ENCODE measurements around the gene AKR1D1.
"Not testable (repeated sequence)": the region's sequence is repeated elsewhere in the genome, so short reads cannot be mapped to it uniquely, and the experiment has no call there.

Gene AKR1D1

GRCh38 chr7:138079137-138079536, 2.9 kb downstream of the AKR1D1 start:
- TF ChIP-seq CTCF (IDR thresholded peaks at IDR 0.05; ENCODE audit: borderline replicate concordance, control extremely low read depth, extremely low read depth, insufficient read depth, missing control alignments), result no peak
- in situ Hi-C loops (cut with MboI; ENCODE audit: low sequenced_read_pairs, unreplicated experiment), result no loop called here
- no peak for DNase-seq (ENCODE audit: low spot score)

- no peak for DNase-seq (ENCODE audit: low spot score)
- no peak for TF ChIP-seq CTCF (IDR thresholded peaks at IDR 0.05; ENCODE audit: borderline replicate concordance, control extremely low read depth, extremely low read depth, insufficient read depth, missing control alignments)
- in situ Hi-C loops (cut with MboI; ENCODE audit: low sequenced_read_pairs, unreplicated experiment), result no loop called here
Observed at GRCh38 chr7:138081868-138082267, 5.6 kb downstream of the AKR1D1 start.

GRCh38 chr7:138083859-138084258, 7.6 kb downstream of the AKR1D1 start:
- TF ChIP-seq CTCF (IDR thresholded peaks at IDR 0.05; ENCODE audit: borderline replicate concordance, control extremely low read depth, extremely low read depth, insufficient read depth, missing control alignments), result no peak
- in situ Hi-C loops (cut with MboI; ENCODE audit: low sequenced_read_pairs, unreplicated experiment), result no loop called here
- DNase-seq (ENCODE audit: low spot score), result no peak

GRCh38 chr7:138086563-138087270, 10.5 kb downstream of the AKR1D1 start:
- in situ Hi-C loops (cut with MboI; ENCODE audit: low sequenced_read_pairs, unreplicated experiment), result no loop called here
- TF ChIP-seq CTCF (IDR thresholded peaks at IDR 0.05; ENCODE audit: borderline replicate concordance, control extremely low read depth, extremely low read depth, insufficient read depth, missing control alignments), result no peak
- no peak for DNase-seq (ENCODE audit: low spot score)

- in situ Hi-C loops (cut with MboI; ENCODE audit: low sequenced_read_pairs, unreplicated experiment), result no loop called here
- DNase-seq (ENCODE audit: low spot score), result no peak
- TF ChIP-seq CTCF (IDR thresholded peaks at IDR 0.05; ENCODE audit: borderline replicate concordance, control extremely low read depth, extremely low read depth, insufficient read depth, missing control alignments), result no peak
Observed at GRCh38 chr7:138089080-138089901, 13.0 kb downstream of the AKR1D1 start.

GRCh38 chr7:138091032-138091431, 14.8 kb downstream of the AKR1D1 start:
- in situ Hi-C loops (cut with MboI; ENCODE audit: low sequenced_read_pairs, unreplicated experiment), result no loop called here
- DNase-seq (ENCODE audit: low spot score), result no peak
- TF ChIP-seq CTCF (IDR thresholded peaks at IDR 0.05; ENCODE audit: borderline replicate concordance, control extremely low read depth, extremely low read depth, insufficient read depth, missing control alignments), result no peak

GRCh38 chr7:138091840-138092239, 15.6 kb downstream of the AKR1D1 start:
- DNase-seq (ENCODE audit: low spot score); in situ Hi-C loops (cut with MboI; ENCODE audit: low sequenced_read_pairs, unreplicated experiment): not testable (repeated sequence)

Measured in GM13976 (cell line).